ENCODE measurements around the gene SLC6A3. TPM values are rescaled to one million over a fixed set of nuclear protein-coding genes. Genes with fewer than 3 reads are reported as not detected.
"Not testable (repeated sequence)": the region's sequence is repeated elsewhere in the genome, so short reads cannot be mapped to it uniquely, and the experiment has no call there.

Gene SLC6A3
- total RNA-seq, 1 donor from 2014 or later: not detected

- Mint-ChIP-seq H3K27me3 (ENCODE audit: insufficient read depth) (no peaks in the 10 kb centered on the region), H3K9me3 (peaks cover 10% of the 10 kb centered on the region), H3K4me1 (ENCODE audit: low read depth) (no peaks in the 10 kb centered on the region), H3K4me3 (no peak overlapping the region), H3K36me3 (ENCODE audit: low read depth) (peaks cover 34% of the 10 kb centered on the region), H3K27ac (no peak overlapping the region)
- intact Hi-C loops (cut with micrococcal nuclease): no loop called here
- no peak for DNase-seq (ENCODE audit: low spot score)
These were observed 21.5 kb upstream of the SLC6A3 start for GRCh38 chr5:1466631-1467265.

DNA sequence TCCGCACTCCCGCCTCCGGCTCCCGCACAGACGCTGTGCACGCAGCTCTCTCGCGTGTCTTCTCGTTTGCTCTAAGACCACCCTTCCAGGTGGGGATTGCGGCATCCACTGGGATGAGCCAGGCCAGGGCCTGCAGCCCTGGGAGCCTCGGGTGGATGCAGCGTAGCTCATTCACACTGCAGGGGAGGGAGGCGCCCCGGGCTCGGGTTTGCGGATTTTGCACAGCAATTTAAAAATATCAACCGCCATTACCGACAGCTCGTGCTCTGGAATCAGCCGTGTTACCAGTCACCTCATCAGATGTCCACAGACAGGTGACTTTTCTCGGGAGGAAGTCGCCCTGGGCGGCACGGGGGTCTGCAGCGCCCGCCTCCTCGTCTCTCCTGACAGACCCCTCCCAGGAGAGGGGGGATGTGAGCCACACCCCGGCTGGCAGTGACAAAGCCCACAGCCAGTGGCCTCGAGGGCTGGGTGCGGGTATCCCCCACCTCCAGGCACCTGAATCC lies 20.8 kb upstream of the SLC6A3 start:
- peaks cover 39% of the 10 kb centered on the region for H3K36me3 Mint-ChIP-seq (ENCODE audit: low read depth)
- no peak for DNase-seq (ENCODE audit: low spot score)
- H3K9me3 Mint-ChIP-seq: peaks cover 10% of the 10 kb centered on the region
- no peaks in the 10 kb centered on the region for H3K27me3 Mint-ChIP-seq (ENCODE audit: insufficient read depth)
- no peaks in the 10 kb centered on the region for H3K4me1 Mint-ChIP-seq (ENCODE audit: low read depth)
- no peak overlapping the region for H3K27ac Mint-ChIP-seq
- no peak overlapping the region for H3K4me3 Mint-ChIP-seq
- intact Hi-C loops (cut with micrococcal nuclease): no loop called here

- H3K9me3 Mint-ChIP-seq: peaks cover 10% of the 10 kb centered on the region
- H3K4me3 Mint-ChIP-seq: no peak overlapping the region
- no peak for DNase-seq (ENCODE audit: low spot score)
- H3K36me3 Mint-ChIP-seq (ENCODE audit: low read depth): peaks cover 45% of the 10 kb centered on the region
- H3K27me3 Mint-ChIP-seq (ENCODE audit: insufficient read depth): no peaks in the 10 kb centered on the region
- intact Hi-C loops (cut with micrococcal nuclease): no loop called here
- no peaks in the 10 kb centered on the region for H3K4me1 Mint-ChIP-seq (ENCODE audit: low read depth)
- H3K27ac Mint-ChIP-seq: no peak overlapping the region
These were observed 19.9 kb upstream of the SLC6A3 start for GRCh38 chr5:1465117-1465516.

DNA sequence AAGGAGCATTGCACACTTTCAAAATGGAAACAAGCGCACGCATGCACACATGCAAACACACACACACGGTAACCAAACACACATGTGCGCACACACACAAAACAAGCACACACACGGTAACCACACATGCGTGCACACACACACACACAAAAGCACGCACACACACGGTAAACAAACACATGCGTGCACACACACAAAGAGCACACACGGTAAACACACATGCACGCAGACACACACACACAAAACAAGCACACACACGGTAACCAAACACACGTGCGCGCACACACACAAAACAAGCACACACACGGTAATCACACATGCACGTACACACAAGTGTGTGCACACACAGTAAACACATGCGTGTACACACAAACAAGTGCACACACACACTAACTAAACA lies 19.3 kb upstream of the SLC6A3 start:
- Mint-ChIP-seq H3K9me3 (peaks cover 10% of the 10 kb centered on the region), H3K27ac (no peak overlapping the region), H3K27me3 (ENCODE audit: insufficient read depth) (no peaks in the 10 kb centered on the region), H3K4me1 (ENCODE audit: low read depth) (no peaks in the 10 kb centered on the region), H3K4me3 (no peak overlapping the region), H3K36me3 (ENCODE audit: low read depth) (peaks cover 45% of the 10 kb centered on the region)
- intact Hi-C loops (cut with micrococcal nuclease): no loop called here
- DNase-seq (ENCODE audit: low spot score): no peak

DNA sequence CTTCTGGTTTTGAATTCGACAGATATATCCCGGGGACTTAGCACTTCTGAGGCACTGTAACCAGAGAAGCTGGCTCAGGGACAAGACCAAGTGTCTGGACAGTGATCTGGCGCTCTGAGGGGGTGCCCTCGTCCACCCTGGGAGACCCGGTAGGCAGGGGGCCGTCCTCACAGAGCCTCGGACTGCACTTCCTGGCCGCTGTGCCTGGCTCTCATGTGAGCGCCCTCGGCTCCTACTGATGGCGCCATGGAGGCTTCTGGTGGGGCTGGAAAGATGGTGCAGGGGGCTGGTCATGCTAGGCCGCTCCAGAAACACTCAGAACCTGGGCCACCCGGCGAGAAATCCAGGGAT lies 18.8 kb upstream of the SLC6A3 start:
- H3K4me3 Mint-ChIP-seq: no peak overlapping the region
- DNase-seq (ENCODE audit: low spot score): no peak
- peaks cover 45% of the 10 kb centered on the region for H3K36me3 Mint-ChIP-seq (ENCODE audit: low read depth)
- peaks cover 10% of the 10 kb centered on the region for H3K9me3 Mint-ChIP-seq
- no peaks in the 10 kb centered on the region for H3K27me3 Mint-ChIP-seq (ENCODE audit: insufficient read depth)
- no peak overlapping the region for H3K27ac Mint-ChIP-seq
- no peaks in the 10 kb centered on the region for H3K4me1 Mint-ChIP-seq (ENCODE audit: low read depth)
- intact Hi-C loops (cut with micrococcal nuclease): no loop called here

DNA sequence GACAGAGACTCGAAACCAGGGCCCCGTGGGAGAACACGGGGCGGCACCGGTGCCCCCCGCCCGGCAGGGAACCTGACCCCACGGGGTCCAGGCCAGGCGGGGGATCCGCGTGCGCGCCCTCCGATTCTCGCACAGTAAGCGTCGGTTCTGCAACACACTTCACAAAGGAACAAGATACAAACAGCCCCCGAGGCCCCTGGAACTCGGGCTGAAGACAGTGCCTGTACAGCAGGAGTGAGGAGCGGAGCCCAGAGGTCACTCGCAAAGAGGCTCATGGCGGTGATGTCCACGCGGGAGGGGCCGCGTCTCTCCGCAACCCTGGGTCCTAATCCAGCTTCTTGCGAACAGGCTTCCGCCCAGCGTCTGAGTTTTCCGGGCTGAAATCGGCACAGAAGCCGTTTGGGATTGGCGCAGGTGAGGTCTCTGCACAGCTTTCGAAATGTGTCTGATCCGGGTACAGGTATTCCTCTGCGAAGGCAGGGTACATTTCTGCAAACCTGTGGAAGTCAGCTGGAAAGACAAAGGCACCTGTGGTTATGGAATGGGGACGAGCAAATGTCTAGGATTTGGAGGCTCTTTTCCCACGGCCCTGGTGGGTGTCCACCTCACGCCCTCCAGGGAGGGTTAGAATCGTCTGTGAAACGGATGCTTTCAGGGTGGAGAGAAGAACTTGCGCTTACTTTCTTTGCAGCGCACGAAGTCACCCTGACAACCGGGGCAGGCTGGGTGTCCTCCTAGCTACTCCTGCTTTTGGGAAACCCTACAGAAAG lies 18.3 kb upstream of the SLC6A3 start:
- peaks cover 11% of the 10 kb centered on the region for H3K9me3 Mint-ChIP-seq

DNA sequence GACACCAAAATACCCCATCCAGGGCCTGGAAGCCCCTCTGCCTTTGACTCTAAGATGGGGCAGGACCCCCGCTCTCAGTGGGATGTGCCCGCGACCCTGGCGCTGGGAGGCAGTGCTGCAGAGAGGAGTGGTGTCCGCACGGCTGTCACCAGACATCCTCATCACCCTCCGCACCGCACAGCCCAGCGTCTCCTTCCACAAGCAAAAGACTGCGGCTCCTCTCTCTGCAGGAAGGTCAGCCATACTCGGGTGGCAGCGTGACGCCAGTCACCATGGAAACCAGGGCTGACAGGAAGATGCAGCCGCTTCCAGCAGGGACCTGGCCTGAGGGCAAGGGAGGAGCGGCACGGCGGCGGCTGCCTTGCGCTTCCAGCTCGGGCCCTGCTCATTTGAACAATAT lies 17.1 kb upstream of the SLC6A3 start:
- Mint-ChIP-seq H3K27me3 (ENCODE audit: insufficient read depth) (no peaks in the 10 kb centered on the region), H3K36me3 (ENCODE audit: low read depth) (peaks cover 46% of the 10 kb centered on the region)
- no peak for DNase-seq (ENCODE audit: low spot score)

More for the DNA sequence above, 18.3 kb upstream of the SLC6A3 start:
- Mint-ChIP-seq H3K27ac (no peak overlapping the region), H3K4me3 (no peak overlapping the region), H3K4me1 (ENCODE audit: low read depth) (no peaks in the 10 kb centered on the region), H3K27me3 (ENCODE audit: insufficient read depth) (no peaks in the 10 kb centered on the region), H3K36me3 (ENCODE audit: low read depth) (peaks cover 45% of the 10 kb centered on the region)
- no peak for DNase-seq (ENCODE audit: low spot score)
- intact Hi-C loops (cut with micrococcal nuclease): no loop called here

DNA sequence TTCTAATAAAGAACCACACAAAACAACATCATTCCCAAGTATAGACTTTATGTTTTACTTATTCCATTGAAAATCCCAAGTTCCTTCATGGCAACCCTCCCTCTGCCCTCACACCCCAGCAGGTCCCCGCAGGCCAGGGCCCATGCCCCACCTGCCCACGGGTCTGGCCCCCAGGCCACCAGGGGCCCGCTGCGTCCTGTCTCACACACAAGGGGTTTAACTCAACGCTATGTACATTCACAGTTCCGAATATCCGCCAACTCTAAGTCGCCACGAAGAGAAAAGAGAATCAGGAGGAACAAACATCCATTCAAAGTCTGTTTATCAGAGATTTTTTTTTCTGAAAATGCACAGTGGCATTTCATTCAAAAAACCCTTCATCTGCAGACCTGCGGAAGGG lies 16.2 kb upstream of the SLC6A3 start:
- Mint-ChIP-seq H3K36me3 (ENCODE audit: low read depth) (peaks cover 47% of the 10 kb centered on the region), H3K27ac (no peak overlapping the region), H3K27me3 (ENCODE audit: insufficient read depth) (no peaks in the 10 kb centered on the region), H3K4me3 (no peak overlapping the region), H3K4me1 (ENCODE audit: low read depth) (no peaks in the 10 kb centered on the region), H3K9me3 (peaks cover 25% of the 10 kb centered on the region)
- no peak for DNase-seq (ENCODE audit: low spot score)
- intact Hi-C loops (cut with micrococcal nuclease): no loop called here

More for the DNA sequence above, 17.1 kb upstream of the SLC6A3 start:
- no peaks in the 10 kb centered on the region for H3K4me1 Mint-ChIP-seq (ENCODE audit: low read depth)
- no peak overlapping the region for H3K4me3 Mint-ChIP-seq
- intact Hi-C loops (cut with micrococcal nuclease): no loop called here
- H3K9me3 Mint-ChIP-seq: peaks cover 16% of the 10 kb centered on the region
- H3K27ac Mint-ChIP-seq: no peak overlapping the region

- no peak overlapping the region for H3K27ac Mint-ChIP-seq
- no peaks in the 10 kb centered on the region for H3K27me3 Mint-ChIP-seq (ENCODE audit: insufficient read depth)
- H3K9me3 Mint-ChIP-seq: peaks cover 31% of the 10 kb centered on the region
- H3K4me1 Mint-ChIP-seq (ENCODE audit: low read depth): no peaks in the 10 kb centered on the region
- intact Hi-C loops (cut with micrococcal nuclease): no loop called here
- H3K36me3 Mint-ChIP-seq (ENCODE audit: low read depth): peaks cover 42% of the 10 kb centered on the region
- H3K4me3 Mint-ChIP-seq: no peak overlapping the region
- DNase-seq (ENCODE audit: low spot score): no peak
These were observed 14.9 kb upstream of the SLC6A3 start for GRCh38 chr5:1460054-1460682.

DNA sequence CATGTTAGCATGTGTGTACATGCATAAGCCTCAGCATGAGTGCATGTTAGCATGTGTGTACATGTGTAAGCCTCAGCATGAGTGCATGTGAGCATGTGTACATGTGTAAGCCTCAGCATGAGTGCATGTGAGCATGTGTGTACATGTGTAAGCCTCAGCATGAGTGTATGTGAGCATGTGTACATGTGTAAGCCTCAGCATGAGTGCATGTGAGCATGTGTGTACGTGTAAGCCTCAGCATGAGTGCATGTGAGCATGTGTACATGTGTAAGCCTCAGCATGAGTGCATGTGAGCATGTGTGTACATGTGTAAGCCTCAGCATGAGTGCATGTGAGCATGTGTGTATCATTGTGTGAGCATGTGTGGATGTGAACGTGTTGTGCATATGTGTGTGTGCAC lies 14.2 kb upstream of the SLC6A3 start:
- H3K27me3 Mint-ChIP-seq (ENCODE audit: insufficient read depth); H3K4me1 Mint-ChIP-seq (ENCODE audit: low read depth); DNase-seq (ENCODE audit: low spot score); H3K27ac Mint-ChIP-seq; intact Hi-C loops (cut with micrococcal nuclease); H3K4me3 Mint-ChIP-seq: not testable (repeated sequence)
- peaks cover 36% of the 10 kb centered on the region for H3K36me3 Mint-ChIP-seq (ENCODE audit: low read depth)
- peaks cover 33% of the 10 kb centered on the region for H3K9me3 Mint-ChIP-seq

GRCh38 chr5:1456110-1456881 lies 11.1 kb upstream of the SLC6A3 start:
- intact Hi-C loops (cut with micrococcal nuclease); H3K27ac Mint-ChIP-seq; DNase-seq (ENCODE audit: low spot score); H3K4me3 Mint-ChIP-seq; H3K4me1 Mint-ChIP-seq (ENCODE audit: low read depth): not testable (repeated sequence)
- Mint-ChIP-seq H3K9me3 (peaks cover 47% of the 10 kb centered on the region), H3K27me3 (ENCODE audit: insufficient read depth) (peaks cover 11% of the 10 kb centered on the region), H3K36me3 (ENCODE audit: low read depth) (peaks cover 17% of the 10 kb centered on the region)

DNA sequence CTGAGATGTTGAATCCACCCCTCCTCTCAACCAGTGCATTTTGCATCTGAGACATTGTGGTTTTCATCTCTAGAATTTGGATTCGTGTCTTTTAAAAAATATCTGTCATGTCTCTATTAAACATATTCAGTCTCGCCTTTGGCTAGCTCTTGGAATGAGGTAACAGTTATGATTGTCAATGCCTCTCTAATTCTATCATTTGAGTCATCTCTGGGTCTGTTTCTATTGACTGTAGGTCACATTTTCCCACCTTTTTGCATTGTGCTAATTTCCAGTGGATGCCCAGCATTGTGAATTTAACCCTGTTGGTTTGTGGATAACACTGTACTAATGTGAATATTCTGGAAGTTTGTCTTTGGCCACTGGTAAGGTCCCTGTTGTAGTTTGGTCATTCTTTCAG lies 8.4 kb upstream of the SLC6A3 start:
- H3K27me3 Mint-ChIP-seq (ENCODE audit: insufficient read depth): peaks cover 23% of the 10 kb centered on the region
- no peak for DNase-seq (ENCODE audit: low spot score)
- no peaks in the 10 kb centered on the region for H3K4me1 Mint-ChIP-seq (ENCODE audit: low read depth)
- no peak overlapping the region for H3K27ac Mint-ChIP-seq
- H3K4me3 Mint-ChIP-seq: no peak overlapping the region
- intact Hi-C loops (cut with micrococcal nuclease): no loop called here
- H3K9me3 Mint-ChIP-seq: peaks cover 47% of the 10 kb centered on the region
- peaks cover 9% of the 10 kb centered on the region for H3K36me3 Mint-ChIP-seq (ENCODE audit: low read depth)
